Activated CD4-positive, alpha-beta T cell treated with anti-CD3 and anti-CD28 coated beads, Interleukin-2, Interleukin-4, amounts not matched to agents 100 ng/mL and 50 ng/mL, durations not matched to agents 16 hours and 8 hours (primary cell): ENCODE data around the gene HDLBP.
"Not testable (repeated sequence)": the region's sequence is repeated elsewhere in the genome, so short reads cannot be mapped to it uniquely, and the experiment has no call there.

Source experiments
- DNase-seq: peaks from one replicate; pipeline ENCODE4 v3.0.0-alpha.2; 2020; ENCODE audit warnings: low spot score

Gene HDLBP

DNA sequence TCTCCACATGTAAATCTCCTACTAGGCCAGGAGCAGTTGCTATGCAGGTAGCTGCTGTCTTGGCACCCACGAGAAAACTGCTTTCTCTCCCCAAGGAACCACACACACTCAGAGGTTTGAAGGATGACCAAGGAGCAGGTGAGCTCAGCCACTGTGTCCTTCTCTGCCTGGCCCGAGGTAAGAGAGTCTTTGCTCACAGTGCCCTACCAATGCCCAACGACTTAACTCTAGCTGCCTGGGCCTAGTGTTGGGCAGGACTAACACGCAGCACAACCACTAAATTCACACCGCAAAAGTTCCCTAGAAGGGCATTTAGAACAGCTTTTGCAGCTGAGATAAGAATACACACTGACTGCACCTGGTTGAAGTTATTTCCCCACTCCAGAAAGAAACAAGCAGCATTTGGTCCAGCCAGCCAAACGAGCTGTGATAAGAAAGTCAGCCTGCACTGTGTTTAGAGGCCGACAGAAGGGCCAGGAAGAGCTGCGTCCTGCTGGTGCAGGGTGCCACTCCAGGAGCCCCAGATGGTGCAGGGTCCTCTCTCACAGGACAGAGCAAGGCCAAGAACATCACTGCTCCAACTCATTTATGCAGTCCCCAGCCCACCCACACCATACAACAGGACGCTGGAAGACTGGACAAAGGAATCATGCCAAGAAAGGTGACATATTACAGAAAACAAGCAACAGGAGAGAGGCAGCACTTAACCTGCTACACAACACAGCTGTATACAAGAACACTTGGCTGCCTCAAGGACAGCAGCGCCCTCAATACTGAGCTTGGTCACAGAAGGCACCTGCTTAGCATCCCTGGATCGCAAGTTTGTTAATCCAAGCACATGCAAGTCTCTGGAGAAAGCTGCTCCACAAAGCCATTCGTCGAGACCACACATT lies 12.5 kb downstream of the HDLBP start:
- DNase-seq, result no peak

DNA sequence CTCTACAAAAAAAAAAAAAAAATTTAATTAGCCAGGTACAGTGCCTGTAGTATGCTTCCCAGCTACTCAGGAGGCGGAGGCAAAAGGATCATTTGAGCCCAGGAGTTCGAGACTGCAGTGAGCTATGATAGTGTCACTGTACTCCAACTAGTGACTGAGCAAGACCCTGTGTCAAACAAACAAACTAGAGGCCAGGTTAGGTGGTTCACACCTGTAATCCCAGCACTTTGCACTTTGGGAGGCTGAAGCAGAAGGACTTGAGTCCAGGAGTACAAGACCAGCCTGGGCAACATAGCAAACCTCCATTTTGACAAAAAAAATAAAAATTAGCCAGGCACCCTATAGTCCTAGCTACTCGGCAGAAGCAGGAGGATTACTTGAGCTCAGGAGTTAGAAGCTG lies 13.4 kb downstream of the HDLBP start:
- no peak for DNase-seq

DNA sequence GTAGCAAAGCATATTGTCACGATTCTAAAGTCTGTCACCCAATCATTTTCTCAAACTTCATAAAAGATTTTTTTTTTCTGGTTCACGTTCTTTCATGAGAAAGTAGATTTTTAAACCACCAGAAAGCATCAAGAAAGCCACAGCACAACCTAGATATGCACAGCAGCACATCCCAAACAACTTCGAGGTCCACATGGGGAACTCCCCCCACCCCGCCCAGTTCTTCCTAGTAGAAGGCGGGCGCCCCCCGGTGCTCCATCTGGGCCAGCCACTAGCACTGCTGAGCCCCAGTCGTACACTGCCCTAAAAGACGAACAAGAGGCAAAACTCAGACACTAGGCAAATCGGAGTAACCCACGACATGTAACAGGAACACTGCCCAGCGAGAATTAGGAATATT lies 15.5 kb downstream of the HDLBP start:
- DNase-seq, result no peak

DNA sequence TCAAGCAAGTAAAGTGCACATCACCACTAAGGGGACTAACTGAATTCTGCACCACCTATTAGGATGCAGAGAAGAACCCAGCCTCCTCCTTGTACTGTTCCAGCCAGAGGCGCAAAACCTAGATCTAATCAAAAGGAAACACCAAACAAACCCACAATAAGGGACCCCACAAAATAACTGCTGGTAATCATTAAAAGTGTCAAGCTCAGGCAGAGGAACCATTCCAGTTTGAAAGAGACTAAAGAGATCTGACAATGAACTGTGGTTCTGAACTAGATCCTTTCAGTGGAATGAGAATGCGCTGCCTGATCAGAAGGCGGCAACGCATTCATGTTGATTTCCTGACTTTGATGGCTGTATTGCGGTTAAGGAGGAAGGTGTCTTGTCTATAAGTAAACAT lies 16.8 kb downstream of the HDLBP start:
- no peak for DNase-seq

DNA sequence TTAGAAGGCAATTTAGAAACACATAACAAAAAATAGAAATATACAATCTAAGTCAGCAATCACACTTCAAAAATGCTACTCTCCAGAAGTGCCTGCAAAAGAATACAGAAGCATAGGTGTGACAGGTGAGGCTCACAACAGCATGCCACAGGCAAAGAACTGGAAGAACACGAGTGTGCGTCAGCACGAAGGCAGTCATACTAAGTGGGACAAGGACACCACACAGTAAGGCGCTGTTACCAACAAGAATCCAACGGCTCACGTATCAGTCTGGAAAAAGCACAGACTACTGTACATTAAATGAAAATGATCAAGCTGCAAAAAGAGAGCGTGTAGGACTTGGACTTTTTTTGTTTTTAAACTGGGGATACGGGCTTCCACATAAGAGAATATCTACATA lies 18.7 kb downstream of the HDLBP start:
- no peak for DNase-seq

DNA sequence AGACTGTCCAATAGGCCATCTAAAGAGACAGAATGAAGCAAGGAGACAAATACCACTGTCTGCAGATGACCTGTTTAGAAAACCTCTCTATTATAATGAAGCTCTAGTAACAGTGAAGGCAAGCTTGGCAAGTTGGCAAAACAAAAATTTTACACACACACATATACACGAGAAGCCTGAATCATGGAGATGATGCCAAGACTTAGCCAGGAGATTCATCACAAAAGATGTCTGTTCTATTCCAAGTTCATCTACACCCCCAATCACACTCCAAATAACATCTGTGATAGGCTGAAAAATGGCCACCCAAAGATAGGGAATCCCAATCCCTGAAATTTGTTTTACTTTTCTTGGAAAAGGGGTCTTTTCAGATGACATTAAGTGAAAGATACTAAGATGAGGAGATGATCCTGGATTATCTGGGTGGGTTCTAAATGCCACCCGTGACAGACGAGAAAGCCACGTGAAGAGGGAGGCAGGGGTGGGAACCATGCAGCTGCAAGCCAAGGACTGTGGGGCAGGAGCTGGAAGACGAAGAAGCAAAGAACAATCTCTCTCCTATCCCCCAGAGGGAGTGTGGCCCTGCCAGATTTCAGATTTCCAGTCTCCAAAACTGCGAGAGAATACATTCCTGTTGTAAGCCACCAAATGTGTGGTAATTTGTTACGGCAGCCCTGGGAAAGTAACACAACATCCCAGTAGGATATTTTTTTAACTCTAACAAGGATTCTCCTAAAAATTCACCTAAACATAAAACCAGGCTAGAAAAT lies 20.0 kb downstream of the HDLBP start:
- no peak for DNase-seq

DNA sequence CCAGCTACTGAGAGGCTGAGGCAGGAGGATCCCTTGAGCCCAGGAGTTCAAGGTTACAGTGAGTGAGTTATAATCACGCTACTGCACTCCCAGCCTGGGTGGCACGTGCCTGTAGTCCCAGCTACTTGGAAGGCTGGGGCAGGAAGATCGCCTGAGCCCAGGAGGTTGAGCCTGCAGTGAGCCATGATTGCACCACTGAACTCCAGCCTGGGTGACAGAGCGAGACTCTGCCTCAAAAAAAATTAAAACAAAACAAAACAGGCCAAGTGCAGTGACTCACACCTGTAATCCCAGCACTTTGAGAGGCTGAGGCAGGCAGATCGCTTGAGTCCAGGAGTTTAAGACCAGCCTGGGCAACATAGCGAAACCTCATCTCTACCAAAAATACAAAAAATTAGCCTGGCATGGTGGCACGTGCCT lies 22.1 kb downstream of the HDLBP start:
- DNase-seq, result not testable (repeated sequence)

DNA sequence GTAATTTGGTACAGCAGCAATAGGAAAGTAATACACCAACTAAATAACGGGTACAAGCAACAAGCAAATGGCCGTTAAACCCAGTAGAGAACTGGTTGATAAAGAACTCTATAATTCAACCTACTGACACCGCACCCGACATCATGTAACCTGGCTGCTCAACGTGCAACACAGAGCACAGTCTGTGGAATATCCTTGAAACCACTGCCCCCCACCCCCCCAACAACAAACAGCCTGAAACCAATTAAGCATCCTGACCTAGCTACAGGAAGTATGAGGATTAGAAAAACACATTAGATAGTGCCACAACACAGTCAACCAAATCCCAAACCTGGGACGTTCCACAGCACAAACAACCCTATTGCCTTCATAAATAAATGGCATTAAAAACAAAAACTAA lies 23.5 kb downstream of the HDLBP start:
- no peak for DNase-seq

DNA sequence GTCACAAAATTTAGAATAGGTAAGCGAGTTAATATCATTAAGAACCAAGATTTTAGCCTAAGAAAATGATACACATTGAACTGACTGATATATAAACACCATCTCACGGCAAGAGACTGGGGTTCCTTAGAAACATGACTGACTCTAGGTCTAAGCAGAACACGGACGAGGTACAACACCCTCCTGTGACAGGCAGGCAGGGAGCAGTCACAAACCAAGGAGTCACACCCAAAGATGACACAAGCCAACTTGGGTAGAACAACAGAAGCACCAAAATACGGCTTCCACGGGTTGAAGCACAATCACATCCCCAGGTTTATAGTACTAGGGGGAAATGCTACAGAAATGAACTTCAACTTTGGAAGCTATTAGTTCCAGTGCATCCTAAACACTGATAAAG lies 24.3 kb downstream of the HDLBP start:
- no peak for DNase-seq

DNA sequence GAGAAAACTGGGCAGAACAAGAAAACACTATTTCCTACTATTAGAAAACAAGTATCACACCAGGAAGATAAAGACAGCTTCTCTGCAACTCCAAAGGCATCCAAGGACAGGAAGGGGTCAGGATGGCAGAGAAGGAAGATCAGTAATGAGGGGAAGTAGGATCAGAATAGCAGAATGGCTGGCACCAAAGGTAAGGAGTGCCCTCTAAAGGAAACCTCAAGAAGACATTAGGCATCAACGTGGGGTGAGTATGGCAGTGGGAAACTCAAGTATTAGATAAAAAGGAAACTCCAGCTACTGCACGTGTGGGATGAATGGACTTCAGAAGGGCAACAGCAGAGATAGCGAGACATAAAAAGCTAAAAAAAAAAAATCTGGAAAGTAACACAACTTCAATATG lies 25.9 kb downstream of the HDLBP start:
- DNase-seq, result no peak

DNA sequence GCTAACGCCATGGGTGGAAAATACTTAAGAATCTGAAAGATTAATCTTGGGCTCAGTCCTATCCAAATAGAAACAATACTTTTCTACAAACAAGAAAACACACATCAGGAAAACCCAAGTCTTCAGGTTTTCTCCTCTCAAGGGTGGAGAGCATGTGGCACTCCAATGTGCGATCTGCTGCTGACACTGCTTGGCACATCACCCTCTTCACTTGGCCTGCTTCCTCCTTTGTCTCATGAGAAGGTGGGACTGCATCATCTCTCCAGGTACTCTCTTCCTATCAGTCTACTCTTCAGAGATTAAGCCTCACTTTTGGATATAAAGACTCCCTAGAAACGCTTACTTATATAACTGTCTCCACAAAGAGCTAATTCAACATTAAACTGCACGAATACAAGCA lies 26.4 kb downstream of the HDLBP start:
- no peak for DNase-seq

DNA sequence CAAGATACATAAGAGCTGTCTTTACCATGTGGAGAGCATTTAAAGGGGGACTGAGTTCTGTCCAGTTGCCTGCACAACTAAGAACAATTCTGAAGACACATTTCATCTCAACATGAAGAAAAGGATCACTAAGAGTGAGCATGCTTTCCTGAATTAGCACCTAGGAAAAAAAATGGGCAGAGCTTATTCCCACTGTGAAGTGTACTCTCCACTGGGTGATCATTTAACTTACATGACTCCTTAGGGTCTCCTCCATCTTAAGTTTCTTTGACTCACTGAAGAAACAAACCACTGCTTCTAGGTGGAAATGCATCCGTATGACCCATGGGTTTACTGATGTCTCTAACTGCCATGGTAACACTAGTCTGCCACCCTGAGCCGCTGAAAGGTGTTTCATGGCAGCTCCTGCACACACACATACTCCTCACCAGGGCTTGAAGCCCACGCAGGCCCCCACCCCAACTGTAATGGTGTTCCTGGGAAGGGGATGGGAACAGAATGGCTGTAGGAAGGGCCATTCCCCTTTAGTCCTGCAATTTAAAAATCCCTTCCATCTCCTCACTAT lies 27.1 kb downstream of the HDLBP start:
- no peak for DNase-seq

DNA sequence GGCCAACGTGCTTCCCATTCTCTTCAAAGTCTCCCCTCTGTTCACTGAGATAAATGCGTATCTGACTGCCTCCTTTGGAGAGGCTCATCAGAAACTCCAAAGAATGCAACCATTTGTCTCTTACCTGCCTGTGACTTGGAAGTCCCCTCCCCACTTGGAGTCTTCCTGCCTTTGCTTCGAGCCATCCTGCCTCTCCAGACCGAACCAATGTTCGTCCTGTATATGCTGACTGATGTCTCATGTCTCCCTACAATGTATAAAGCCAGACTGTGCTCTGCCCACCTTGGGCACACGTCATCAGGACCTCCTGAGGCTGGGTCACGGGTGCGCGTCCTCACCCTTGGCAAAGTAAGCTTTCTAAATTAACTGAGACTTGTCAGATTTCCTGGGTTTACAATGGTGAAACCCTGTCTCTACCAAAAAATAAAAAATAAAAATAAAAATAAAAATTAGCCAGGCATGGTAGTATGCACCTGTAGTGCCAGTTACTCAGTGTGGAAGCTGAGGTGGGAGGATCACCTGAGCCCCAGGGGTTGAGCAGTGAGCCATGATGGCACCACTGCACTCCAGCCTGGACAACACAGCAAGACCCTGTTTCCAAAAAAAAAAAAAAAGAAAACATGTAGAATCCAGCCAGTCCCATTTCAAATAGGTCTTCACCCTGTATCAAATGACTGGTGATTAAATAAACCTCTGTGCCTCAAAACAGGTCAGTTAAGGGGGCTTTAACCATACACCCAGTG lies 29.0 kb downstream of the HDLBP start:
- DNase-seq, result no peak

DNA sequence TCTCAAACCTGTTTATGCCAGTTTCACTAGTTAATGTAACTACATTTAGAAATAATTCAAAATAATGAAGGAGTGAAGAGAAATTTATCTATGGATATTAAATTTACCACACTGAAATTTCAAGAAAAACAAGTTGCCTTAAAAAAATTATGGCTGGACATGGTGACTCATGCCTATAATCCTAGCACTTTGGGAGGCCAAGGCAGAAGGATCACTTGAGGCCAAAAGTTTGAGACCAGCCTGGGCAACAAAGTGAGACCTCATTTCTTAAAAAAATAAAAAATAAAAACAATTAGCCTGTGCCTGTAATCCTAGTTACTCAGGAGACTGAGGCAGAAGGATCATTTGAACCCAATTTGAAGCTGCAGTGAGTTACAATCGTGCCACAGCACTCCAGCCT lies 29.9 kb downstream of the HDLBP start:
- DNase-seq, result no peak

DNA sequence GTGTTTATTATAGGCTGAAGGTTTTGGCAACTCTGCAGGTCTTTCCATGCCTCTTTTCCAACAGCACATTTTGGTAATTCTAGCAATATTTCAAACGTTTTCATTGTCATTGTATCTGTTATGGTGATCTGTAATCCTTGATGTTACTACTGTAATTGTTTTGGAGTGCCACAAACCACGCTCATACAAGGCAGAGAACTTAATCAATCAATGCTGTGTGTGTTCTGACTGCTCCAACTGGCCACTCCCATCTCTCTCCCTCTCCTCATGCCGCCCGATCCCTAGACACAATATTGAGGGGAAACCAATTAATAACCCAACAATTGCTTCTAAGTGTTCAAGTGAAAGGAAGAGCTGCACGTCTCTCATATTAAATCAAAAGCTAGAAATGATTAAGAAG lies 32.9 kb downstream of the HDLBP start:
- no peak for DNase-seq

DNA sequence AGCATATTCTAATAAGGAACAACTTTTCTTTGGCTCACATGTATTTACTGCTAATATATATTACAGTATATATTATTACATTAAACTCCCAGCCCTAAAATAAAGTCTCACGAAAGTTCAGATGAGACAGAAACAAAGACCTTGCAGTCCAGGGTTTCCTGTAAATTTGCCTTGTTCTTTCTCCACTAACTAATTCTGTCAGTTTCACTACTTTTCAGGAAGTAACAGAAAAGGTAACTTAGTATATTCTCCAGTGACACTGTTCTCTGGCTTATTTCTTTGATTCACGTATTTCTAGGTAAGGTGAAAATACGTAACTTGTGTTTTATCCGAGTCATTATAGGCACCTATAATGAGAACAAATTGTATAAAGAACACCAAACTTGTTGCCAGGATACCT lies 35.2 kb downstream of the HDLBP start:
- no peak for DNase-seq

DNA sequence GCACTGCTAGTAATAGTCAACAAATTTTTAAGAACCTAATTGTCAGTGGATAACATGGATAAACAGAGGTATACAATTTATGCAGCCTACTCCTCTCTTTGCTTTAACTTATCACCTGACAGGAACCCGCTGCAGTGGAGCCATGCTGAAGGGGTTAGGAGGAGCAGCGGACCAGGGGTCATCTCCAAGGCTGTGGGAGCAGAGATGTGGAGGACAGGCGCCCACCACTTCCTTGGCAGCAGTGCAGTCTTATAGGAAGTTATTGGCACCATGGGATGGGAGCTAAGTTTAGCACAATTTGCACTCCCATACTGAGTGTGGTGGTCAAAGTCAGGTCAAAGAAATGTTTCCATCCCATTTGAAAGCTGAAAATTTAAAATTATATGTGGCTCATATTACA lies 35.6 kb downstream of the HDLBP start:
- no peak for DNase-seq

DNA sequence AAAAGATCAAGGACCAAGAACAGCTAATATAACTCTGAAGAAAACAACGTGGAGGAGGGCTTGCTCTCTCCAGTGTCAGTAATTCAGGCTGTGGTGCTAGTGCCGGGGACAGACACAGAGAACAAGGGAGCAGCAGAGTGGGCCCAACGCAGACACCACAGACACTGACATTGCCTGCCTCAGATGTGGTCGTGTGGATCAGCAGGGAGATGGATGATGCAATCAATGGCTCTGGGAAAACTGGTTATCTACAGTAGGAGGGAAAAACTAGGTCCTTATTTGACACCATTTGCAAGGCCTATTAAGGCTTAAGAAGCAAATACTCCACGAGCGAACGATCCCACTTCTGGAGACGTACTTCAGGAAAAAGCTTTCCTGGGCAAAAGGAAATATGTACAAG lies 36.1 kb downstream of the HDLBP start:
- no peak for DNase-seq

DNA sequence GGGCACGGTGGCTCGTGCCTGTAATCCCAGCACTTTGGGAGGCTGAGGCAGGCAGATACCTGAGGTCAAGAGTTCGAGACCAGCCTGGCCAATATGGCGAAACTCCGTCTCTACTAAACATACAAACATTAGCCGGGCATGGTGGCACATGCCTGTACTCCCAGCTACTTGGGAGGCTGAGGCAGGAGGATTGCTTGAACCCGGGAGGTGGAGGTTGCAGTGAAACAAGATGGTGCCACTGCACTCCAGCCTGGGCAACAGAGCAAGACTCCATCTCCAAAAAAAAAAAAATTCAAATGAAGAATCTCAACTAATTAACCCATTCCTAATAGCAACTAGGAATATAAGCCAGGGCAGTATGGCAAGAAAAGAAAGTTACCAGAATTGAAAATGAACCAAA lies 37.2 kb downstream of the HDLBP start:
- not testable (repeated sequence) for DNase-seq

DNA sequence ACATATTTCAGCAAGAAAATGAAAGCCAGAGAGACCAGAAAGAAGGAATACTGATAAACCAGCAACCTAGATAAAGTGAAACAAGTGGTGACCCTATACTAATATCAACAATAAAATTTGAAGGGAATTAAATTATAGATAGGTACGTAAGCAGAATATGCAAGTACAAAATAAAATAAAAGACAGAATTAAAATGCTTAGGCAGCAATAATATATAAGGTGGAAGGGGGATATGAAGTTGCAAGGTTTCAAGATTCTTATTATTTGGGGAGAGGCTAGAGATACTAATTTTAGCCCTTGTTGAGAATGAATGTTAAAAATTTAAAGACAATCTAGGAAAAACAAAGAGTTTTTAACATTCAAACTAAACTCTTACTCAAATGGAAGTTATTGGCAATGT lies 39.6 kb downstream of the HDLBP start:
- DNase-seq, result no peak

DNA sequence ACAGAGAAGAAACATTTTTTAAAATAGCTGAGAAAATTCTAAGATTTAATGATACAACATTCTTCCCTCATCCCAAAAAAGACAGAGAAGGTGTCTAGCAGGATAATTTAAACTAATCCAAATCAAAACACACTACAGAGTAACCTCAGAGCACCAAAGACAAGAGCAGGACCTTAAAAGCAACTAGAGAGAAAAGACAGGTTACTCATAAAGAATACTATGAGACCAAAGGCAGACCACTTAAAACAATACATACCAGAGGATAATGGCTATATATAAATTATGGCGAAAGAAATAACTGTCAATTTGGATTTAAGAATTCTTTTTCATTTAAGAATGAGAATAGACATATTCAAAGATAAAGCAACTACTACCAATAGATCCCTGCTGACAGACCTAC lies 40.0 kb downstream of the HDLBP start:
- DNase-seq, result no peak

DNA sequence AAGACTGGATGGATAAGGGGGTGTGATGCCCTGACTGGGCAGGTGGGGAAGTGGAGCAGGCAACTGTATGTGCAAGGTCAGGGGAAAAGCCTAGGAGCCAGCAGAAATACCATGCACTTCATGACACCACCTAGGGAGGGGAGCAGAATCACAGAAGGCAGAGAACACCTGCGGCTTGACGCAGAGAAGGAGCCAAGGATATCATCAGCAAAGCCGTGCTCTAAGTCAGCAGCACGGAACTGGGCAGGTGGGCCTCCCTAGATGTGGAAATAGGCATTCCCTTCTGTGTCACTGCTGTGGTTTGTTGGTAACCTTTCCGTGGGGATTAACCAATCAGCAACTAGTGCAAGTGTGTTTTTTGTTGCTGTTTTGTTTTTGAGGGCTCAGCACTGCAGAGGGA lies 41.3 kb downstream of the HDLBP start:
- DNase-seq, result no peak
